ENCODE measurements around the gene RNF8. TPM values are rescaled to one million over a fixed set of nuclear protein-coding genes. Genes with fewer than 3 reads are reported as not detected.

The RNF8 gene
- total RNA-seq, 1 donor from 2014 or later: 20.8 TPM

DNA sequence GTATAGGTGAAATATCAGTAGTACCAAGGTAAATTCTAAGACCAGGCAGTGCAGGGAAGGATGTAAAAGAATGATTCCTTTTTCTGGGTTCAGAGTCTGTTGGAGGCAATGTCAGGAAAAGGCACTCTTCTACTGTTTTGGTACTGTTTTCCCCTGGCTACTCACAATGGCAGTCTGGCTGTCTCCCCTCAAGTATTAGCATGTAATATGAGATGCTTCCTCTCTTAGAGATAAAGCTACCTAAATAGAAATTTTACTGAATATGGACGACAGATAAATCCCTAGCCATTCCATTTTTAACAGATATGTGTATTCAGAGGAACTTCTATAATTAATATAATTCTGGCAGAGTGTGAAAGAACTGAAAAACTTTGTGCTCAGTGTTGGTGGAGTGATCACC is 3.5 kb downstream of the RNF8 start:
- H3K27me3 ChIP-seq (ENCODE audit: control insufficient read depth, insufficient read depth, low read length): no peaks in the 10 kb centered on the region
- TF ChIP-seq, protein P1, sequence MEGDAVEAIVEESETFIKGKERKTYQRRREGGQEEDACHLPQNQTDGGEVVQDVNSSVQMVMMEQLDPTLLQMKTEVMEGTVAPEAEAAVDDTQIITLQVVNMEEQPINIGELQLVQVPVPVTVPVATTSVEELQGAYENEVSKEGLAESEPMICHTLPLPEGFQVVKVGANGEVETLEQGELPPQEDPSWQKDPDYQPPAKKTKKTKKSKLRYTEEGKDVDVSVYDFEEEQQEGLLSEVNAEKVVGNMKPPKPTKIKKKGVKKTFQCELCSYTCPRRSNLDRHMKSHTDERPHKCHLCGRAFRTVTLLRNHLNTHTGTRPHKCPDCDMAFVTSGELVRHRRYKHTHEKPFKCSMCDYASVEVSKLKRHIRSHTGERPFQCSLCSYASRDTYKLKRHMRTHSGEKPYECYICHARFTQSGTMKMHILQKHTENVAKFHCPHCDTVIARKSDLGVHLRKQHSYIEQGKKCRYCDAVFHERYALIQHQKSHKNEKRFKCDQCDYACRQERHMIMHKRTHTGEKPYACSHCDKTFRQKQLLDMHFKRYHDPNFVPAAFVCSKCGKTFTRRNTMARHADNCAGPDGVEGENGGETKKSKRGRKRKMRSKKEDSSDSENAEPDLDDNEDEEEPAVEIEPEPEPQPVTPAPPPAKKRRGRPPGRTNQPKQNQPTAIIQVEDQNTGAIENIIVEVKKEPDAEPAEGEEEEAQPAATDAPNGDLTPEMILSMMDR (IDR thresholded peaks at IDR 0.05; ENCODE audit: insufficient read depth, low read length, severe bottlenecking): no peak
- no peak for FAIRE-seq
- H3K36me3 ChIP-seq (ENCODE audit: control insufficient read depth, insufficient read depth, low read length): no peaks in the 10 kb centered on the region
- no peak for DNase-seq (ENCODE audit: low read depth)
- no peak overlapping the region for H3K4me3 ChIP-seq (ENCODE audit: low read depth, low read length)

DNA sequence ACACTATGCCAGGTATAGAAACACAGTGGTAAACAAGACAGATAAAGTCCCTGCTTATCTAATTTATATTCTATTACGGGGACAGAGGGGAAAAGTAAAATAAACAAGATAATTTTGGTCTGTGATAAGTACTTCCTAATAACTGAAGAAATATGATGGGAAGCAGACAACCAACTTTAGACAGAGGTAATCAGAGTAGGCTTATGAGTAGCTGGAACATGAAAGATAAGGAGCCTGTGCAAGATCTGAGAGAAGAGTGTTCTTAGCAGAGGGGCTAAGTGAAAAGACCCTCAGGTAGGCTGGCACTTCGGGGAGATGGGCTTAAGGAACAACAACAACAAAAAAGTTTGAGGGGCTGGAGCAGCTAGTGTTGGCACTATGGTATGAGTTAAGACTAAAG is 4.1 kb downstream of the RNF8 start:
- no peak for DNase-seq (ENCODE audit: low read depth)
- H3K4me3 ChIP-seq (ENCODE audit: low read depth, low read length): no peak overlapping the region
- H3K36me3 ChIP-seq (ENCODE audit: control insufficient read depth, insufficient read depth, low read length): no peaks in the 10 kb centered on the region
- TF ChIP-seq, protein P1 (IDR thresholded peaks at IDR 0.05; ENCODE audit: insufficient read depth, low read length, severe bottlenecking): no peak
- no peak for FAIRE-seq
- no peaks in the 10 kb centered on the region for H3K27me3 ChIP-seq (ENCODE audit: control insufficient read depth, insufficient read depth, low read length)

DNA sequence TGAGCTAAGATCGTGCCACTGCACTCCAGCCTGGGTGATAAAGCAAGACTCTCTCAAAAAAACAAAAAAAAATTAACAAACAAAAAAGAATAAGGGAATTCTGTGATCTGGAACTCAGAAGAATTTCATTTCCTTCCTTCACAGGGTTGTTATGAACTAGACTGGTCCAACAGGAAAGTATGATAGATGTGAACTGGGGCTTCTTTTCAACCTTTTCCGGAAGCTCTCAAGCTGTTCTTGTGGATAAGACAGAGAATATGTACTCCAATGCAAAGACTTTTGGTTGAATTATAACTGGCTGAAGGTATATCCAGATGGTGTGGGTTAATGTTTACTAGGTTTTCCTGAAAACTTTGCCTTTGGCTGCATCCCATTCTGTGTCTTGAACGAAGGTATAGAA is 5.3 kb downstream of the RNF8 start:
- DNase-seq (ENCODE audit: low read depth) (no peak), FAIRE-seq (no peak)
- TF ChIP-seq, protein P1 (IDR thresholded peaks at IDR 0.05; ENCODE audit: insufficient read depth, low read length, severe bottlenecking): no peak

DNA sequence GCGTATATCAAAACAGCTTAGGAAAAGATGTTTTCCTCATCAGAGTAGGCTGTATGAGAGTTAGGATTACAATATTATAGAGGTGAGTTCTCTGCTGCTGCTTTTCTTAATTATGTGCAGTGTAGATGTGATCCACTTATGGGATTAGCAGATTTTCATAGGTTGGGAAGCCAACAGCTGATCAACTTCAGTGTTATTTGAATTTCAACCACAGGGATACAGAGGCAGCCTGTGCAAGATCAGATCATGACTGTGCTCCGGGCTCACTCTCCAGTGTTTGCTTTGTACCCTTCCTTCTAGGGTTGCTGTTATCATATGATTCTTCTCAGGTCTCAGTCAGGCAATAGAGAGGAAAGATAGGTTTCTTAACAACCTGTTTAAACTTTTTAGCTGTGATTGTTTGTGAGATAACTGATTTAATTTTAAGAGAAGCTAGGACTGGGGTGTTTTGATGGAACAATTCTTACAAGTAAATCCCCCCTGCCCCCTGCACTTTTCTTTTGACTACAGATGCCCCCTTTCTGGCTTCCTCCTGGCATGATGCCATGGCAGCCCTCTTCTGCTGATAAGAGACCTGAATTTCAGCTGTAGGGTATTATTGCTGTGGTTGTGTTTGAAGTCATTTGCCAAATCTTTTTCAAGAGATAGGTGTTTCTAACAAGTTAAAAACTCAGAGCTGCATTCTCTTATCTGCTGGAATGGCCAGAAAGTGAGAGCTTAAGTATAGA is 8.5 kb downstream of the RNF8 start:
- H3K36me3 ChIP-seq (ENCODE audit: control insufficient read depth, insufficient read depth, low read length): peaks cover 2% of the 10 kb centered on the region
- FAIRE-seq: no peak
- TF ChIP-seq, protein P1 (IDR thresholded peaks at IDR 0.05; ENCODE audit: insufficient read depth, low read length, severe bottlenecking): no peak

More for the DNA sequence above, 5.3 kb downstream of the RNF8 start:
- H3K36me3 ChIP-seq (ENCODE audit: control insufficient read depth, insufficient read depth, low read length): peaks cover 2% of the 10 kb centered on the region
- no peaks in the 10 kb centered on the region for H3K27me3 ChIP-seq (ENCODE audit: control insufficient read depth, insufficient read depth, low read length)
- no peak overlapping the region for H3K4me3 ChIP-seq (ENCODE audit: low read depth, low read length)

DNA sequence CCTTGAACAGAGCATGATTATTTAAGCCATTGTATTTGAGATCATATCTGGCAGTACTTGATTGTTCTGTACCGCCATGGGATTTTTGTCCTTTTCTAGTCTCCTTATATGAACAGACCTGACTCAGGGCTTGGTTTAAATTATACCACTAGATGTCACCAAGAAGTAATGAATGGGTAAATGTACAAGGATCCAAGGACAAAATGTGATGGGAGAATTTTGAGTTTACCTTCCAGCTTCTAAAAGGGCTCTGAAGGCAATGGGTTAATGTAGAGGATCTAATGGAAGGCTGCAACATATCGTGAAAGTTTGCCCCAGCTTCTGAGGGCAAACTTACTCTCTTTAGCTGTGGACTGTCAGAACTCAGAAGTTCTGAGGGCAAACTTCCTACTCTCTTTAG is 12.0 kb downstream of the RNF8 start:
- Histone ChIP-seq H3K36me3 (ENCODE audit: control insufficient read depth, insufficient read depth, low read length) (peaks cover 9% of the 10 kb centered on the region), H3K4me3 (ENCODE audit: low read depth, low read length) (no peak overlapping the region), H3K27me3 (ENCODE audit: control insufficient read depth, insufficient read depth, low read length) (no peaks in the 10 kb centered on the region)
- TF ChIP-seq, protein P1 (IDR thresholded peaks at IDR 0.05; ENCODE audit: insufficient read depth, low read length, severe bottlenecking): peak; percentile 12
- DNase-seq (ENCODE audit: low read depth) (peak; percentile 35), FAIRE-seq (no peak)

More for the DNA sequence above, 8.5 kb downstream of the RNF8 start:
- Histone ChIP-seq H3K4me3 (ENCODE audit: low read depth, low read length) (no peak overlapping the region), H3K27me3 (ENCODE audit: control insufficient read depth, insufficient read depth, low read length) (no peaks in the 10 kb centered on the region)
- no peak for DNase-seq (ENCODE audit: low read depth)

DNA sequence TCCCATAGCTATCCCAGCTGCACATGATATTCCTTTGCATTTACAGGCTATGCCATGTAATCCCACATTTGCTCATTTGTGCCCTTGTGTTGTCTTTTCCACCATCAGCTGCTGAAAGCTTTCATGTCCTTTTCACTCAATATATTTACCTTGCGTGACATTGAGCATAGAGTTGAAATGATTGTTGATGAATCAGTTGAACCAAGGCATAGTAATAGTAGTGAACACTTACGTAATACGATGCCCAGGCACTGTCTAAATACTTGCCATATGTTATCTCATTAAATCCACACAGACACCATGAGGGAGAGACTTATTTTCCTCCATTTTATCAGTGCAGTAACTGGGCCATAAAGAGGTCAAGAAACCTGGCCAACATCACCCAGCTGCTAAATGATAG is 13.1 kb downstream of the RNF8 start:
- DNase-seq (ENCODE audit: low read depth): no peak
- peaks cover 17% of the 10 kb centered on the region for H3K36me3 ChIP-seq (ENCODE audit: control insufficient read depth, insufficient read depth, low read length)

More for the DNA sequence above, 13.1 kb downstream of the RNF8 start:
- FAIRE-seq: no peak
- Histone ChIP-seq H3K27me3 (ENCODE audit: control insufficient read depth, insufficient read depth, low read length) (no peaks in the 10 kb centered on the region), H3K4me3 (ENCODE audit: low read depth, low read length) (no peak overlapping the region)
- TF ChIP-seq, protein P1 (IDR thresholded peaks at IDR 0.05; ENCODE audit: insufficient read depth, low read length, severe bottlenecking): no peak

All from bronchial epithelial cell (primary cell).